ENCODE results near the gene RNASE7.

DNA sequence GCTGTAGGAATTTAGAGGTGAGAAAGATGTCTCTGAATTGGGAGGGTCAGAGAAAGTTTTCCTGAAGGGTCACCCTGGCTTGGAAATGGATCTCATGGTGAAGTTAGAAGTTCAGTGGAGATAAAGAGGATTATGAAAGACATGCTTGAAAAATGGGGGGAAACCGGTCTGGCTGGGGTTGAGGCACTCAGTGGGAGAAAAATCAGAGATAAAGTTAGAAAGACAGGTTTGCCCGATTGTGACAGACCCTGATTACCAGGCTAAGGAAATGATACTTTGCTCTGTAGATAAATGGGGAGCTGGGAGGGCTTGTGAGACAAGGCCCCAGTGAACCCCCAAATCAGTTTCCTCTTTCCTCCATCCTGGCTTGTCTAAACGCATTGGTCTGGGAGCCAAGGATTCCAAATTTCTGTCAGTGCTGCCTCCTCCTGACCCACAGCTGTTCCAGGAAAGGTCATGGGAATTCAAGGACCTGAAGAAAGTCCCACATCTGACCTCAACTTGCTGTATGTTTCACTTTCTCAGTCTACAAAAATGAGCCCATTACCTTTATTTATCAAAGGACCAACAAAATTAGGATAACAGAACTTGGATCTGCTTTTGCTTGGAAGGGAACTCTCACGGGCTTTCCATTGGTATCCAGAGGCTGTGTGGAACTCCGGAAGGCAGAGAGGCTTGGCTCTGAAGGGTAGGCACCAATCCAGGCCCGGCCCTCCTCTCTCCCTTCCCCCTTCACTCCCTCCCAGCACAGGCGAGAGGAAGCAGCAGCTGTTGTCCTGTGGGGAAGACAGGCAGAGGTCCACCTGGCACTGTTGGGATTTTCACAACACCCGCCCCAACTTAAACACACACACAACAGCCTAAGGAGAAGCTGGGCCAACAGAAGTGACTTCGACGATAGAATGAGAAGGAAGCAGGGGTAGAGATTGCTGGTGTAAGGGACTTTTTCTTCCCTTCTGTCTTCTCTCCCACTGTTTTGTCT, 3.4 kb upstream of the RNASE7 start:
- TF ChIP-seq, protein P1, sequence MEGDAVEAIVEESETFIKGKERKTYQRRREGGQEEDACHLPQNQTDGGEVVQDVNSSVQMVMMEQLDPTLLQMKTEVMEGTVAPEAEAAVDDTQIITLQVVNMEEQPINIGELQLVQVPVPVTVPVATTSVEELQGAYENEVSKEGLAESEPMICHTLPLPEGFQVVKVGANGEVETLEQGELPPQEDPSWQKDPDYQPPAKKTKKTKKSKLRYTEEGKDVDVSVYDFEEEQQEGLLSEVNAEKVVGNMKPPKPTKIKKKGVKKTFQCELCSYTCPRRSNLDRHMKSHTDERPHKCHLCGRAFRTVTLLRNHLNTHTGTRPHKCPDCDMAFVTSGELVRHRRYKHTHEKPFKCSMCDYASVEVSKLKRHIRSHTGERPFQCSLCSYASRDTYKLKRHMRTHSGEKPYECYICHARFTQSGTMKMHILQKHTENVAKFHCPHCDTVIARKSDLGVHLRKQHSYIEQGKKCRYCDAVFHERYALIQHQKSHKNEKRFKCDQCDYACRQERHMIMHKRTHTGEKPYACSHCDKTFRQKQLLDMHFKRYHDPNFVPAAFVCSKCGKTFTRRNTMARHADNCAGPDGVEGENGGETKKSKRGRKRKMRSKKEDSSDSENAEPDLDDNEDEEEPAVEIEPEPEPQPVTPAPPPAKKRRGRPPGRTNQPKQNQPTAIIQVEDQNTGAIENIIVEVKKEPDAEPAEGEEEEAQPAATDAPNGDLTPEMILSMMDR (conservative IDR thresholded peaks at IDR 0.05; ENCODE audit: low read length) = no peak
- no peak for TF ChIP-seq EZH2phosphoT487 (IDR thresholded peaks at IDR 0.05; ENCODE audit: borderline replicate concordance, low read depth, low read length)

All from OCI-LY7 (cell line).